HT1080 (cell line): Measurements from ENCODE around the gene KRTAP10-3. TPM values are rescaled to one million over a fixed set of nuclear protein-coding genes. Genes with fewer than 3 reads are reported as not detected.
"Not testable (repeated sequence)": the region's sequence is repeated elsewhere in the genome, so short reads cannot be mapped to it uniquely, and the experiment has no call there.

Experiments used
- DNase-seq: peaks from one replicate; pipeline ENCODE4 v3.0.0-alpha.2; 2015; ENCODE audit warnings: low read depth
- total RNA-seq: library from RNA; depleted of rRNA; stranded (reverse); fragments of >200 nt; shearing (Covaris generic); gene quantifications from 2 replicates; pipeline ENCODE4 v1.2.3, GENCODE V29; 2014

The KRTAP10-3 gene
- total RNA-seq, 1 experiment from 2014 or later: not detected

DNA sequence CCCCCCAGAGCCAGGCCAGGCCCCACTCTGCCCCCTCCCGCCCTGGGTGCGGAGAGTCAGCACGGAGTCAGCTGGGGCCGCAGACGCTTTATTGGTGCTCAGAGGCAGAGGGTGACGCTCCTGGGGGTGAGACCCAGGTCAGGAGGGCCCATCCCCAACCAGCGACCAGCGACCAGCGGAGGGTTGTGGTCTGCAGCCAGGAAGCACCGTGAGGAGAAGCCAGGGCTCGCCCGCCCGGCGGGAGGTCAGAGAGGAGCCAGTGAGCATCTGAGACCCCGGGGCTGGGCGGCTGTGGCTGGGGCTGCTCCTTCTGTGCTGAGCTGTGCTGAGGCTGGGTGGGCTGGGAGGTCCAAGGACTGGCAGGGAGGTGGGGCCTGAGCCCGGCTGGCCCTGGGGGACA lies 8.3 kb downstream of the KRTAP10-3 start:
- not testable (repeated sequence) for DNase-seq

GRCh38 chr21:44549525-44550211 lies 8.9 kb downstream of the KRTAP10-3 start:
- no peak for DNase-seq

- DNase-seq: no peak
Observed at GRCh38 chr21:44548922-44549321, 9.7 kb downstream of the KRTAP10-3 start.

GRCh38 chr21:44548381-44548780 lies 10.2 kb downstream of the KRTAP10-3 start:
- DNase-seq: no peak

DNA sequence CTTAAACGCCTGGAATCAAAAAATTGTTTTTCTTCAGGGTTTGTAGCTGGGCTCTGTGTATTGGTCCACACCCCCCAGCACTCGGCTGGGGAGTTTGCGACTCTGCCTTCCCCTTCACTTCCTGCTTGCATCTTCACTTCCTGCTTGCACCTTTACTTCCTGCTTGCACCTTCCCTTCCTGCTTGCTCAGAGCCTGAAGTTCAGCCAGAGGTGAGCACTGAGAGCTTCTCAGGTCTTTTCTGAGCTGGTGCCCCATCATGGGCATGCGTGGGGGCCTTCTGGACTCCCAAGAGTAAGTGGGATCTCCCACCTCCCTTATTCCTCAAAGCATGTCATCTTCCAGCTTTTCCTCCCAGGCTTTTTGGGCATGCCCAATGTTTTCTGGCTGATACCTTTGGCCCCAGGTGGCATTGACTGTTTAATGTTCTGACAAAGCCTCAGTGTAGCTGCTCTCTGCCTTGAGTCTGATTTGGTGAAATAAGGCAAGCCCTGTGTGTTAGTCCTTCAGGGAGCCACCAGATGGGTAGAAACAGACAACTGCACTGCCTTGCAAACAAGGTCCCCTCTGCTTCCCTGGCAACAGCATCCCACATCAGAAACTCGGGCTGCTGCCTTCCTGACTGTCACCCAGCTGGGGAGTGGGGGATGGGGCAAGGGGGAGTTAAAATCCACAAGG lies 10.8 kb downstream of the KRTAP10-3 start:
- DNase-seq: no peak

DNA sequence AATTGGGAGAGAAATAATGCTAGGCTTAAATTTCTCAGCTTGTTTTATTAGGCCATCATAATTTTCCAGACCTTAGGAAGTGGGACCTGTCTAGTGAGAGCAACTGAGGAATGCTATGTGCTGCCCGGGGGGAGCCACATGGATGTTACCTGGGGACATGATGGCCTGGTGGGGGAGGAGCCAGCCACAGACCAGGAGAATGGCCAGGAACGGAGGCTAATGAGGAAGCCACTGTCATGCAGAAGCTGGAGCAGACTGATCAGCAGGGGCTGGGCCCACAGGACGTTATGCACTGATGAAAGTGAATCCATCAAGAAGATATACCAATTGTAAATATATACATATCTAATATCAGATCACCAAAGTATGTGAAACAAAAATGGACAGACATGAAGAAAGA lies 14.0 kb downstream of the KRTAP10-3 start:
- no peak for DNase-seq

- no peak for DNase-seq
Observed at GRCh38 chr21:44542716-44543115, 15.9 kb downstream of the KRTAP10-3 start.

DNA sequence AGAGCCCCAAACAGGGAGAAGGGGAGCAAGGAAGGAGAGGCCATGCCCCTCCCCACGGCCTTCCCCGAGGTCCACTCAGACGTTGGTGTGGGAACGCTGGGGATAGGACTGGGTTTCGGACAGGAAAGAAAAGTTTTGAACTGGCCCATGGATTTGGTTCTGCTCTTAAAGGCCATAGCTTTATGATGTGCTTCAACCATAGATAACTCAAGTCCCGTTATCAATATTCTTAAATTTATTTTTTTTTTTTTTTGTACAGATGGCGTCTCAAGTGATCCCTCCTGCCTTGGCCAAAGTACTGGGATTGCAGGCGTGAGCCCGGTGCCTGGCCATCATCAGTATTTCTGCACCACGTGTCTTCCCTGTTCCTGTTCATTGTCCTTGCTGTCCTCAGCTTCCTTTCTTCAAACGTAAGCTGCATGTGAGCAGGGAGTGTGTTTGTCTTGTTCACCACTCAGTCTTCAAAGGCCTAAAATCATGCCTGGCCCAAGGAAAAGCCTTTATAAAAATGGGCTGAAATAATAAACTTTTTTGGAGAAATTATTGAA lies 17.8 kb downstream of the KRTAP10-3 start:
- no peak for DNase-seq

DNA sequence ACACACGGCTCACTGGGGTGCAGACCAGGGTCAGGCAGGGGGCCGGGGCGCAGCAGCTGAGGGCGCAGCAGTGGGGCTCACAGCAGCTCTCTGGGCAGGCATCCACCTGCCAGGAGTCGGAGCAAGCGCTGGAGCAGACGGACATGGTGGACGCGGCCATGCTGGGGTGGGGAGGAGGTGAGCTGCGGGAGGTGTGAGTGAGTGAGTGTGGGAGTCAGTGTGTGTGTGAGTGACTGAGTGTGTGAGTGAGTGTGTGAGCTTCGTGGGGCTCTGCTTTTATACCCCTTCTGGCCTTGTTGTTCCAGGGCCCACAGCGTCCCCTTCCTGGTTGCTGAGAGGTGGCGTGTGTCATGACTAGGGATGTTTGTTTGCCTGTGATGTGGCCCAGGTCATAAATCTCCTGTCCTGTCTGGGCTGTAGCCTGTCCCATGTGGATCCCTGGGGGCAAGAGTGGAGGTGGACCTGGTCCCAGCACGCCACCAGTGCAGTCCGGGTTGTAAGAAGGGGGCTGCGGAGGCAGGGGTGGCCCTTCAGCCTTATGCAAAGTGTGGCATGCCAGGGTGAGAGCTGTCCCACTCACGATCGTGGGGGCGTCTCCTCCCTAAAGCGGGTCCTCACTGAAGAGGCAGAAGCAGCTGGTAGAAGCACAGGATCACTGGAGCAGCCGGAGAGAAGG lies 18.5 kb downstream of the KRTAP10-3 start, which contains the start of gene KRTAP10-1:
TSS of gene KRTAP10-1 (minus strand) at position 205 of the 676 bp plus-strand sequence. CDS start at position 160, 45 bp downstream.
- DNase-seq: no peak

DNA sequence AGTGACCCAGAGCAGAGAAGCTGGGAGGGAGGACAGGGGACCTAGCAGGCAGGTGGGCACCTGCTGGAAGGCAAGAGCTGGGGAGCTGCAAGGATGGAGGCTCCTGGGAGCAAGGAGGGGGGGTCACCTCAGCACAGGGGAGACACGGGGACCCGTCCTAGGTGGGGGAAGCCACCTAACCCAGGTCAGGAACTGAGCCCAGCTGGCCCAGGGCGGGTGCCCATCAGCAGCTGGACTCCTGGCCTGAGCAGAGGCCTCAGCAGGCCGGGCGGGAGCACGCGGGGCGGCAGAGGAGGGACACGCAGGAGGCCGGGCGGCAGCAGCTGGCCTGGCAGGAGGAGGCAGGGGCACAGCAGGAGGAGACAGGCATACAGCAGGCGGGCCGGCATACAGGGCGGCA lies 19.5 kb downstream of the KRTAP10-3 start:
- no peak for DNase-seq

DNA sequence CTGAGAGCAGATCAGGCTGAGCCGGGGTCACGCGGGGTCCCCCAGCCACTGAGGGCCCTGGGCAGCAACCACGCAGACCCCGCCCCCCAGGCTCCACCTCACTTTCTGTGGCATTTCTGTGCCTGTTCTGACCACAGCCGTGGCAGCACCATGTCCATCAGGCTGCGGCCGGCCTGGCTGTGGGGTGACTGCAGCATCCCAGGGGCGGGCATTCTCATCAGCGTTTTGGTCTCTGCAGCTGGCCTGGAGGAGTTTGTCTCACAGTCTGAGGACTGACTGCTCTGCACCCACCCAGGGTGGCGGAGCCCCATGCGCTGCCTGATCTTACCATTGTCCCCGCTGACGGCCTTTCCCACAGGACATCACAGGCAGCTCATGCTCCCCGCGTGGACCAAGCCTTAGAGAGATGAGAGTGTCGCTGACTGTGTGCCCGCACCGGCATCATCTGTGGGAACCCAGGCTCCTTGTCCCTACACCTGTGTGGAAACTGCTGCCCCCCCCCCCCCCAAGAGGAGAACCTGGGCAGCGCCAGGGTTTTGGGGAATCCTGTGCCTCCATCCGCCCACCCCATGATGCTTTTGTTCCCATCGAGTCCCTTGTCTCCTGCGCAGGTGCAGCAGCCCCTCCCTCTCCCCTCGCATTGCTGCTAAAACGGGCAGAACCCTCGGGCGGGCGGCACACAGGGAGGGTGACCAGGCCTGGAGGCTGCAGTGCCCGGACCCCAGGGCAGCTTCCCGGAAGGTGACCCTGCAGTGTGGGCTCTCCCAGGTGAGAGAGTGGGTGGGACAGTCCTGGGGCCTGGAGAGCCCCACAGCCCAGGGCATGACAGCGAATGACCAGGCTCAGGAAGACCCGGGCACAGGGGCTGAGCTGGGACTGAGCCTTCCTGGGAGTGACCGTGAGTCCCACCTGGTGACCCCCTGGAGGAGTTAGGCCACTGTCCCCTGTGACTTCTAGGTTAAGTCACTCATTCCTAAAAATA lies 20.4 kb downstream of the KRTAP10-3 start:
- no peak for DNase-seq

- no peak for DNase-seq
Observed at GRCh38 chr21:44535963-44536362, 22.6 kb downstream of the KRTAP10-3 start.

DNA sequence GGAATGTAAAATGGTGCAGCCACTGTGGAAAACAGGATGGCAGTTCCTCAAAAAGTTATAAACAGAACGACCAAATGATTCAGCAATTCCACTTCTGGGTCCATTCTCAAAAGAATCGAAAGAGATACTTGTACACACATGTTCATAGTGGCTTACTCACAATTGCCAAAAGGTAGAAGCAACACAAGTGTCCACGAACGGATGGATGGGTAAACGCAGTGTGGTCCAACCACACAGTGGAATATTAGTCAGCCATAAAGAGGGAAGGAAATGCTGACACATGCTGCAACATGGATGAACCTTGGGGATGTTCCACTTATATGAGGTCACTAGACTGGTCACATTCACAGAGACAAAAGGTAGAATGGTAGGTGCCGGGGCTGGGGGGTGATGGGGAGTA lies 23.9 kb downstream of the KRTAP10-3 start:
- DNase-seq: no peak

GRCh38 chr21:44533891-44534627 lies 24.5 kb downstream of the KRTAP10-3 start:
- no peak for DNase-seq

GRCh38 chr21:44533121-44533890 lies 25.3 kb downstream of the KRTAP10-3 start:
- no peak for DNase-seq

DNA sequence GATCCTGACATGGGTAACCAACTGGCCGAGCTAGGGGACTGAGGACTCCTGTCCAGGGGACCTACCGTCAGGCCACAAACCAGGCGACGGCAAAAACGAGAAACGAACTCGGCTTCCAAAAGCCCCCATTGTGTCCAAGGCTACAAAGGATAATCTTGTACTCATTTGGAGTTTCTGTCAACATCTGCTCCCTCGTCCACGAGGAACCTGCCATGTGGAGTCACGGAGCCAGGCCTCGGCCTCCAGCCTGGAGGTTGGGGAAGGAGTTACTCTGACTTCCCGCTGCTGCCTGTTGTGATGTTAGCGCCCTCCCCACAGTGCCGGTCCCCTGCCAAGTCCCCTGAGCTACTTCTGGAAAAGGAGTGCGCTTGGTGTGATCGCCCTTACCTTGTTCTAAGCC lies 25.9 kb downstream of the KRTAP10-3 start:
- DNase-seq: no peak

DNA sequence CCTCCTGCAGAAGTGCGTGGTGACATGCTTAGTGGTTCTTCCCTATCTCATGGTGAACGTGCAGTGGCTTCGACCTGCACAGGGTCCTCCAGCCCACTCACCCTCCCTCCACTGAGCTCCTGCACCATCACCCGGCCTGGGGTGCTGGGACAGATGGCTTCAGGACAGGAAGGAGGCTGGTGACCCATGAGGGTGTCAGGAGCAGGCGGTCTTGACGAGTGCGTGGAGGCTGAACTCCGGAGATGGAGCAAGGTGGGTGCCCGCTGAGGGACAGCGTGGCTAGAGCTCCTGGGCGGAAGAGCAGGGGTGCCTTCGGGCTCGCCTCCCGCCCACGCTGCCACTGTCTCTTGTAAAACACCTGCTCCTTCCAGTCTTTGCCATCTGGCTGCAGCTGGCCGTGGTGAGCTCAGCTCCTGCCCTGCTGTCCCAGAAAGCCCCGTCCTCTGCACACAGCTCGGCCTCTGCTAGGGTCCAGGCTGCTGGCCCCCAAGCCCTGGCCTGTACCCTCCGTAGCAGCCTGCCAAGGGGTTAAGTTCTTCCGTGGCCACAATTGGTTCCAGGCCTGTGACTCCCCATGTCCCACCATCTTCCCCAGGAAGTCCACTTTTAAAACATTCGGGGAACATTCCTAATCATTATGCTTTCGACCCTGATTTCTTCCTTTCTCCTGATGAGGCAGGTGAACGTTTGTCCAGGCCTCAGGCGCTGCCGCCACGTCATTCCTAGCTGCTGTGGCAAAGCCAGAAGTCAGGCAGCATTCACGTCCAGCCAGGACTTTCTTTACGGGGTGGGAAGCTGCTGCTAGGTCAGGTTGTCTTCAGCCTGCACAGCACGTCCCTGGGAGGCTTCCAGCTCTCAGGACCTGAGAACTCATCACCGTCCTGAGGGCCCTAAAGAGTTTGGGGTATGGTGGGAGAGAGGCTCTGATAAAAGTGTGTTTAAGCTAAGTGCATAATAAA lies 26.7 kb downstream of the KRTAP10-3 start:
- DNase-seq: no peak
